Uterus (tissue), 4 donors: Measurements from ENCODE around the gene POLE. TPM values are rescaled to one million over a fixed set of nuclear protein-coding genes. Genes with fewer than 3 reads are reported as not detected.

Experiments used
- DNase-seq, 2 donors: peaks; one replicate each; pipeline ENCODE4 v3.0.0-alpha.2; 2019 to 2020
- H3K27ac ChIP-seq, 2 donors: fragments of 200-600 bp; sonication (generic); 1 replicate in 1 of 2; 2 replicates in 1 of 2; pipeline ENCODE4 v1.5.1; 2016 to 2018
- H3K27me3 ChIP-seq, 2 donors: fragments of 200-600 bp; sonication (generic); one replicate each; pipeline ENCODE4 v1.5.1; 2018 to 2019; ENCODE audit warnings: control low read depth in 1 of 2
- H3K36me3 ChIP-seq, 2 donors: fragments of 200-600 bp; sonication (generic); one replicate each; pipeline ENCODE4 v1.5.1; 2019; ENCODE audit warnings: control low read depth in 1 of 2
- H3K4me1 ChIP-seq, 2 donors: fragments of 200-600 bp; sonication (generic); one replicate each; pipeline ENCODE4 v1.5.1; 2018 to 2019; ENCODE audit warnings: control low read depth in 1 of 2
- H3K4me3 ChIP-seq, 2 donors: fragments of 200-600 bp; sonication (generic); 1 replicate in 1 of 2; 2 replicates in 1 of 2; pipeline ENCODE4 v1.5.1; 2018 to 2019; ENCODE audit warnings: mild to moderate bottlenecking in 1 of 2
- H3K9me3 ChIP-seq, 2 donors: fragments of 200-600 bp; sonication (generic); one replicate each; pipeline ENCODE4 v1.5.1; 2019; ENCODE audit warnings: control low read depth in 1 of 2
- CTCF ChIP-seq, 4 experiments: fragments of 200-600 bp in 2 of 4; fragments of 450-650 bp in 2 of 4; sonication (generic) in 2 of 4; IDR thresholded peaks; one replicate each; pipeline ENCODE4 v1.5.1; 2016 to 2019; ENCODE audit warnings: antibody characterized with exemption in 4 of 4, mild to moderate bottlenecking in 2 of 4, moderate library complexity in 1 of 4
- POLR2A ChIP-seq, 2 donors: fragments of 450-650 bp; IDR thresholded peaks; one replicate each; pipeline ENCODE4 v1.6.1; 2016; ENCODE audit warnings: antibody characterized with exemption in 2 of 2, mild to moderate bottlenecking in 1 of 2, moderate library complexity in 1 of 2
- intact Hi-C: fragments of 100-400 bp; cut with DNase I; formaldehyde crosslinking; loops from one replicate; pipeline ENCODE4 v1.15.1; 2023; ENCODE audit warnings: low total_unique reads
- total RNA-seq, 4 donors: library from RNA; depleted of rRNA in 3 of 4; stranded (reverse); fragments of >200 nt in 3 of 4; gene quantifications; one replicate each; pipeline versions ENCODE4 v1.1.0 to v1.2.4, GENCODE V29; 2014 to 2023
- donor health status: DM: yes; HTN: yes; CAD: no.

Gene POLE
- total RNA-seq, 4 donors from 2014 or later: 7.7 to 71.3 (median 28.8) TPM

GRCh38 chr12:132651444-132652100 is 35.6 kb downstream of the POLE start:
- Histone ChIP-seq H3K4me3 (no peak overlapping the region), H3K27ac (no peak overlapping the region), H3K9me3 (no peaks in the 10 kb centered on the region), H3K27me3 (no peaks in the 10 kb centered on the region), H3K36me3 (no peaks in the 10 kb centered on the region), H3K4me1 (no peaks in the 10 kb centered on the region)
- TF ChIP-seq POLR2A (IDR thresholded peaks at IDR 0.05): no peak
- TF ChIP-seq CTCF (IDR thresholded peaks at IDR 0.05): no peak
- intact Hi-C loops: no loop called here
- DNase-seq: no peak

- intact Hi-C loops: no loop called here
- no peak for DNase-seq
- Histone ChIP-seq H3K27me3 (no peaks in the 10 kb centered on the region), H3K27ac (no peak overlapping the region), H3K36me3 (no peaks in the 10 kb centered on the region), H3K4me1 (no peaks in the 10 kb centered on the region), H3K4me3 (no peak overlapping the region), H3K9me3 (no peaks in the 10 kb centered on the region)
- TF ChIP-seq POLR2A (IDR thresholded peaks at IDR 0.05) (no peak), CTCF (IDR thresholded peaks at IDR 0.05) (no peak)
Measured at GRCh38 chr12:132649226-132649945, 37.8 kb downstream of the POLE start.

GRCh38 chr12:132648616-132649225 is 38.4 kb downstream of the POLE start:
- Histone ChIP-seq H3K9me3 (no peaks in the 10 kb centered on the region), H3K36me3 (no peaks in the 10 kb centered on the region), H3K4me3 (no peak overlapping the region), H3K27ac (no peak overlapping the region), H3K4me1 (no peaks in the 10 kb centered on the region), H3K27me3 (no peaks in the 10 kb centered on the region)
- TF ChIP-seq POLR2A (IDR thresholded peaks at IDR 0.05) (no peak), CTCF (IDR thresholded peaks at IDR 0.05) (no peak)
- no peak for DNase-seq
- intact Hi-C loops: no loop called here

GRCh38 chr12:132647858-132648257 is 39.3 kb downstream of the POLE start:
- no peaks in the 10 kb centered on the region for H3K36me3 ChIP-seq
- no peaks in the 10 kb centered on the region for H3K9me3 ChIP-seq
- intact Hi-C loops: no loop called here
- no peak overlapping the region for H3K27ac ChIP-seq
- H3K27me3 ChIP-seq: no peaks in the 10 kb centered on the region
- no peaks in the 10 kb centered on the region for H3K4me1 ChIP-seq
- no peak overlapping the region for H3K4me3 ChIP-seq
- TF ChIP-seq POLR2A (IDR thresholded peaks at IDR 0.05) (no peak), CTCF (IDR thresholded peaks at IDR 0.05) (no peak)
- no peak for DNase-seq

GRCh38 chr12:132646850-132647249 is 40.3 kb downstream of the POLE start:
- Histone ChIP-seq H3K36me3 (no peaks in the 10 kb centered on the region), H3K9me3 (no peaks in the 10 kb centered on the region), H3K4me3 (no peak overlapping the region), H3K27ac (no peak overlapping the region), H3K4me1 (no peaks in the 10 kb centered on the region), H3K27me3 (no peaks in the 10 kb centered on the region)
- intact Hi-C loops: no loop called here
- no peak for DNase-seq
- TF ChIP-seq CTCF (IDR thresholded peaks at IDR 0.05): no peak
- no peak for TF ChIP-seq POLR2A (IDR thresholded peaks at IDR 0.05)
